CD4-positive, CD25-positive, alpha-beta regulatory T cell (primary cell): ENCODE data around the gene TTLL8. TPM values are rescaled to one million over a fixed set of nuclear protein-coding genes. Genes with fewer than 3 reads are reported as not detected.
A peak's percentile ranks its signal among the peaks of the same experiment; 100 is the strongest.

Experiments used
- ATAC-seq, 2 donors: fragments of 150-1000 bp; cut with Tn5 transposase; one replicate each; pipeline ENCODE4 v1.10.0; 2021; ENCODE audit warnings: low read depth in 2 of 2, moderate number of reproducible peaks in 2 of 2, moderate library complexity in 1 of 2
- DNase-seq, 3 donors: peaks; one replicate each; pipeline versions ENCODE4 v3.0.0 to v3.0.0-alpha.2; 2012 to 2022; ENCODE audit warnings: mixed read lengths in 1 of 3
- H3K27ac ChIP-seq: one replicate; pipeline ENCODE4 v1.7.0; 2013; ENCODE audit warnings: mild to moderate bottlenecking, low read length; ENCODE audit not compliant: insufficient read depth, poor library complexity, severe bottlenecking
- H3K27me3 ChIP-seq: one replicate; pipeline ENCODE4 v1.7.0; 2013; ENCODE audit warnings: low read length; ENCODE audit not compliant: control insufficient read depth, insufficient read depth
- H3K36me3 ChIP-seq: one replicate; pipeline ENCODE4 v1.7.0; 2013; ENCODE audit warnings: mild to moderate bottlenecking, low read length, moderate library complexity; ENCODE audit not compliant: control insufficient read depth, insufficient read depth
- H3K4me1 ChIP-seq: 2 replicates; pipeline ENCODE4 v1.7.0; 2013; ENCODE audit warnings: mild to moderate bottlenecking, low read length; ENCODE audit not compliant: insufficient read depth, control insufficient read depth, poor library complexity, severe bottlenecking
- H3K4me3 ChIP-seq: one replicate; pipeline ENCODE4 v1.7.0; 2013; ENCODE audit warnings: low read depth, mild to moderate bottlenecking, low read length, moderate library complexity
- H3K9me3 ChIP-seq, 2 experiments: 1 replicate in 1 of 2; 2 replicates in 1 of 2; pipeline ENCODE4 v1.7.0; 2013; ENCODE audit warnings: low read length in 2 of 2, mild to moderate bottlenecking in 1 of 2, moderate library complexity in 1 of 2; ENCODE audit not compliant: control insufficient read depth in 2 of 2
- H3K27ac Mint-ChIP-seq, 3 donors: one replicate each; pipeline ENCODE4 v1.8.0; 2020 to 2022; ENCODE audit warnings: mild to moderate bottlenecking in 3 of 3, mixed read lengths in 3 of 3, moderate library complexity in 2 of 3
- H3K27me3 Mint-ChIP-seq: one replicate; pipeline ENCODE4 v1.8.0; 2022; ENCODE audit warnings: mild to moderate bottlenecking, mixed read lengths
- H3K36me3 Mint-ChIP-seq: one replicate; pipeline ENCODE4 v1.8.0; 2020; ENCODE audit warnings: mixed read lengths
- H3K4me1 Mint-ChIP-seq, 4 donors: one replicate each; pipeline ENCODE4 v1.8.0; 2020 to 2022; ENCODE audit warnings: mixed read lengths in 4 of 4, mild to moderate bottlenecking in 1 of 4
- H3K4me3 Mint-ChIP-seq, 4 donors: one replicate each; pipeline ENCODE4 v1.8.0; 2020 to 2022; ENCODE audit warnings: mild to moderate bottlenecking in 4 of 4, mixed read lengths in 4 of 4, moderate library complexity in 3 of 4
- H3K9me3 Mint-ChIP-seq, 7 donors: one replicate each; pipeline ENCODE4 v1.8.0; 2020 to 2022; ENCODE audit warnings: mixed read lengths in 7 of 7, mild to moderate bottlenecking in 3 of 7, moderate library complexity in 2 of 7
- polyA plus RNA-seq, 4 donors: library from polyadenylated mRNA; unstranded; fragments of 300-500 nt; fragmentation: Illumina TruSeq; gene quantifications; one replicate each; pipeline ENCODE4 v1.2.3, GENCODE V29; 2021
- total RNA-seq: library from RNA; stranded (reverse); gene quantifications from one replicate; pipeline ENCODE4 v1.2.3, GENCODE V29; 2022

The TTLL8 gene
- total and polyA plus RNA-seq, 5 donors from 2014 or later, result not detected

- DNase-seq (no peak), ATAC-seq (no peak)
- no peak overlapping the region for H3K27ac ChIP-seq
- Mint-ChIP-seq H3K36me3 (no peaks in the 10 kb centered on the region), H3K9me3 (peaks cover 0 to 1% (median 0%) of the 10 kb centered on the region in 7 donors), H3K27ac (no peak overlapping the region), H3K4me1 (peaks cover 0 to 2% (median 0%) of the 10 kb centered on the region in 4 donors), H3K4me3 (peak overlapping the region in 2 of 4 donors; percentile 41 to 58), H3K27me3 (peaks cover 30% of the 10 kb centered on the region)
- no peaks in the 10 kb centered on the region for H3K9me3 ChIP-seq
- no peaks in the 10 kb centered on the region for H3K4me1 ChIP-seq
- H3K36me3 ChIP-seq, result no peaks in the 10 kb centered on the region
- no peaks in the 10 kb centered on the region for H3K27me3 ChIP-seq
- H3K4me3 ChIP-seq, result no peak overlapping the region
Observed at GRCh38 chr22:50058906-50059880, 1.1 kb upstream of the TTLL8 start.

- peaks cover 0 to 2% (median 0%) of the 10 kb centered on the region in 4 donors for H3K4me1 Mint-ChIP-seq
- DNase-seq, result no peak
- peaks cover 0 to 3% of the 10 kb centered on the region in 2 experiments for H3K9me3 ChIP-seq
- ATAC-seq, result no peak
- H3K4me3 ChIP-seq, result no peak overlapping the region
- H3K27ac ChIP-seq, result no peak overlapping the region
- no peaks in the 10 kb centered on the region for H3K36me3 ChIP-seq
- no peaks in the 10 kb centered on the region for H3K4me1 ChIP-seq
- H3K27me3 Mint-ChIP-seq, result peaks cover 37% of the 10 kb centered on the region
- peaks cover 0 to 4% (median 0%) of the 10 kb centered on the region in 7 donors for H3K9me3 Mint-ChIP-seq
- H3K4me3 Mint-ChIP-seq, result no peak overlapping the region
- no peak overlapping the region for H3K27ac Mint-ChIP-seq
- H3K27me3 ChIP-seq, result no peaks in the 10 kb centered on the region
- no peaks in the 10 kb centered on the region for H3K36me3 Mint-ChIP-seq
Observed at GRCh38 chr22:50057278-50058060, 629 bp downstream of the TTLL8 start.

GRCh38 chr22:50056214-50056972 lies 1.7 kb downstream of the TTLL8 start:
- peaks cover 0 to 2% (median 0%) of the 10 kb centered on the region in 4 donors for H3K4me1 Mint-ChIP-seq
- no peak for ATAC-seq
- H3K27me3 Mint-ChIP-seq, result peaks cover 37% of the 10 kb centered on the region

GRCh38 chr22:50053861-50054260 lies 4.2 kb downstream of the TTLL8 start:
- Mint-ChIP-seq H3K4me3 (no peak overlapping the region), H3K4me1 (peaks cover 0 to 2% (median 0%) of the 10 kb centered on the region in 4 donors), H3K27me3 (peaks cover 29% of the 10 kb centered on the region), H3K9me3 (peaks cover 0 to 7% (median 1%) of the 10 kb centered on the region in 7 donors), H3K36me3 (no peaks in the 10 kb centered on the region), H3K27ac (no peak overlapping the region)
- ATAC-seq (no peak), DNase-seq (no peak)
- Histone ChIP-seq H3K4me3 (no peak overlapping the region), H3K36me3 (no peaks in the 10 kb centered on the region), H3K27me3 (no peaks in the 10 kb centered on the region), H3K4me1 (no peaks in the 10 kb centered on the region), H3K9me3 (peaks cover 0 to 3% of the 10 kb centered on the region in 2 experiments), H3K27ac (no peak overlapping the region)

More at GRCh38 chr22:50056214-50056972, 1.7 kb downstream of the TTLL8 start:
- Mint-ChIP-seq H3K36me3 (no peaks in the 10 kb centered on the region), H3K4me3 (no peak overlapping the region), H3K27ac (no peak overlapping the region), H3K9me3 (peaks cover 0 to 7% (median 1%) of the 10 kb centered on the region in 7 donors)
- H3K4me3 ChIP-seq, result no peak overlapping the region
- no peak for DNase-seq
- peaks cover 0 to 3% of the 10 kb centered on the region in 2 experiments for H3K9me3 ChIP-seq
- H3K27me3 ChIP-seq, result no peaks in the 10 kb centered on the region
- H3K27ac ChIP-seq, result no peak overlapping the region
- H3K4me1 ChIP-seq, result no peaks in the 10 kb centered on the region
- H3K36me3 ChIP-seq, result no peaks in the 10 kb centered on the region

- Histone ChIP-seq H3K27me3 (no peaks in the 10 kb centered on the region), H3K36me3 (no peaks in the 10 kb centered on the region), H3K27ac (no peak overlapping the region), H3K4me3 (no peak overlapping the region), H3K9me3 (peaks cover 0 to 3% of the 10 kb centered on the region in 2 experiments), H3K4me1 (no peaks in the 10 kb centered on the region)
- peaks cover 0 to 7% (median 1%) of the 10 kb centered on the region in 7 donors for H3K9me3 Mint-ChIP-seq
- H3K27me3 Mint-ChIP-seq, result peaks cover 28% of the 10 kb centered on the region
- DNase-seq, result no peak
- no peak overlapping the region for H3K27ac Mint-ChIP-seq
- H3K4me1 Mint-ChIP-seq, result no peaks in the 10 kb centered on the region
- H3K4me3 Mint-ChIP-seq, result no peak overlapping the region
- no peak for ATAC-seq
- H3K36me3 Mint-ChIP-seq, result no peaks in the 10 kb centered on the region
Observed at GRCh38 chr22:50051930-50052329, 6.2 kb downstream of the TTLL8 start.

- DNase-seq, result no peak
- H3K27me3 ChIP-seq, result no peaks in the 10 kb centered on the region
- H3K9me3 ChIP-seq, result peaks cover 0 to 3% of the 10 kb centered on the region in 2 experiments
- no peak overlapping the region for H3K4me3 ChIP-seq
- no peaks in the 10 kb centered on the region for H3K36me3 ChIP-seq
- no peak for ATAC-seq
- H3K9me3 Mint-ChIP-seq, result peaks cover 0 to 7% (median 0%) of the 10 kb centered on the region in 7 donors
- H3K4me1 Mint-ChIP-seq, result peaks cover 0 to 1% (median 0%) of the 10 kb centered on the region in 4 donors
- no peaks in the 10 kb centered on the region for H3K36me3 Mint-ChIP-seq
- peaks cover 13% of the 10 kb centered on the region for H3K27me3 Mint-ChIP-seq
- H3K27ac Mint-ChIP-seq, result no peak overlapping the region
- peaks cover 4% of the 10 kb centered on the region for H3K4me1 ChIP-seq
- no peak overlapping the region for H3K27ac ChIP-seq
- no peak overlapping the region for H3K4me3 Mint-ChIP-seq
Observed at GRCh38 chr22:50049299-50050195, 8.6 kb downstream of the TTLL8 start.
